B cell (primary cell): Measurements from ENCODE around the gene XPO6. TPM values are rescaled to one million over a fixed set of nuclear protein-coding genes. Genes with fewer than 3 reads are reported as not detected.

Experiments
- ATAC-seq: fragments of 200-7000 bp; cut with Tn5 transposase; one replicate; pipeline ENCODE4 v1.10.0; 2021; ENCODE audit warnings: low read depth, mild to moderate bottlenecking, moderate number of reproducible peaks, moderate library complexity
- CTCF ChIA-PET: fragments of 350-600 bp; sonication (Branson Sonifier 250); formaldehyde crosslinking; loops from one replicate; lab custom pipeline; 2021; ENCODE audit warnings: antibody characterized with exemption, inconsistent platforms; lab: Charles Lee
- POLR2A ChIA-PET: fragments of 350-600 bp; sonication (Branson Sonifier 250); formaldehyde crosslinking; loops from one replicate; lab custom pipeline; 2021; ENCODE audit warnings: antibody characterized with exemption; lab: Charles Lee
- DNase-seq: peaks from one replicate; pipeline ENCODE4 v3.0.0; 2013
- H2AFZ ChIP-seq: 2 replicates; pipeline ENCODE4 v1.6.1; 2012; ENCODE audit warnings: mild to moderate bottlenecking, low read depth, low read length; ENCODE audit not compliant: insufficient read depth, poor library complexity, severe bottlenecking
- H3K27ac ChIP-seq, 2 donors: 1 replicate in 1 of 2; 2 replicates in 1 of 2; pipeline ENCODE4 v1.5.1; 2012 to 2013; ENCODE audit warnings: low read length in 2 of 2, mild to moderate bottlenecking in 2 of 2, moderate library complexity in 1 of 2
- H3K27me3 ChIP-seq, 4 experiments: fragments of 200-600 bp in 1 of 4; sonication (generic) in 1 of 4; replicated peaks in 1 of 4; 1 replicate in 2 of 4; 2 replicates in 2 of 4; pipeline versions ENCODE4 v1.6.1 to v1.7.0; 2013 to 2016; ENCODE audit warnings: low read length in 3 of 4, mild to moderate bottlenecking in 2 of 4, mixed read lengths in 1 of 4, moderate library complexity in 1 of 4; ENCODE audit not compliant: insufficient read depth in 4 of 4, control insufficient read depth in 3 of 4; ENCODE audit errors: control extremely low read depth in 1 of 4
- H3K36me3 ChIP-seq, 2 experiments: replicated peaks in 1 of 2; 1 replicate in 1 of 2; 2 replicates in 1 of 2; pipeline versions ENCODE4 v1.6.1 to v1.7.1; 2013; ENCODE audit warnings: low read length in 1 of 2; ENCODE audit not compliant: insufficient read depth in 2 of 2, control insufficient read depth in 1 of 2; ENCODE audit errors: control extremely low read depth in 1 of 2, extremely low read depth in 1 of 2
- H3K4me1 ChIP-seq, 2 donors: fragments of 200-600 bp in 1 of 2; sonication (generic) in 1 of 2; 1 replicate in 1 of 2; 2 replicates in 1 of 2; pipeline versions ENCODE4 v1.5.1 to v1.6.1; 2013 to 2017; ENCODE audit warnings: low read length in 2 of 2; ENCODE audit not compliant: control insufficient read depth in 2 of 2, insufficient read depth in 2 of 2
- H3K4me2 ChIP-seq: replicated peaks from 2 replicates; pipeline ENCODE3; 2012; ENCODE audit warnings: mild to moderate bottlenecking, low read depth, low read length; ENCODE audit not compliant: poor library complexity, severe bottlenecking
- H3K4me3 ChIP-seq, 5 experiments: fragments of 200-600 bp in 1 of 5; sonication (generic) in 1 of 5; 1 replicate in 3 of 5; 2 replicates in 2 of 5; pipeline versions ENCODE4 v1.5.1 to v1.7.0; 2011 to 2016; ENCODE audit warnings: low read length in 4 of 5, mild to moderate bottlenecking in 4 of 5, low read depth in 2 of 5, control low read depth in 1 of 5, moderate library complexity in 1 of 5; ENCODE audit not compliant: insufficient read depth in 1 of 5; ENCODE audit errors: control extremely low read depth in 1 of 5, extremely low read depth in 1 of 5
- H3K79me2 ChIP-seq: fragments of 200-600 bp; sonication (generic); one replicate; pipeline ENCODE4 v1.6.0; 2016; ENCODE audit warnings: low read length; ENCODE audit not compliant: control insufficient read depth, insufficient read depth
- H3K9ac ChIP-seq: fragments of 200-600 bp; sonication (generic); 2 replicates; pipeline ENCODE4 v1.6.1; 2017; ENCODE audit warnings: mild to moderate bottlenecking, low read length, moderate library complexity
- H3K9me3 ChIP-seq, 3 donors: one replicate each; pipeline versions ENCODE4 v1.6.1 to v1.7.1; 2013; ENCODE audit warnings: low read length in 2 of 3; ENCODE audit not compliant: control insufficient read depth in 2 of 3, insufficient read depth in 1 of 3; ENCODE audit errors: control extremely low read depth in 1 of 3
- H4K20me1 ChIP-seq: 2 replicates; pipeline ENCODE4 v1.6.0; 2012; ENCODE audit warnings: mild to moderate bottlenecking, low read length; ENCODE audit not compliant: insufficient read depth, control insufficient read depth, poor library complexity, severe bottlenecking
- H3K27ac Mint-ChIP-seq: one replicate; pipeline ENCODE4 v1.8.0; 2021; ENCODE audit warnings: mixed read lengths
- H3K27me3 Mint-ChIP-seq: one replicate; pipeline ENCODE4 v1.8.0; 2021; ENCODE audit warnings: mixed read lengths
- H3K4me1 Mint-ChIP-seq: one replicate; pipeline ENCODE4 v1.8.0; 2021; ENCODE audit warnings: mixed read lengths
- H3K4me3 Mint-ChIP-seq: one replicate; pipeline ENCODE4 v1.8.0; 2021; ENCODE audit warnings: mixed read lengths
- H3K9me3 Mint-ChIP-seq: one replicate; pipeline ENCODE4 v1.8.0; 2022; ENCODE audit warnings: mixed read lengths; ENCODE audit not compliant: insufficient read depth
- EZH2 ChIP-seq: IDR thresholded peaks from 2 replicates; pipeline ENCODE4 v1.6.1; 2012; ENCODE audit warnings: borderline replicate concordance, low read depth, mild to moderate bottlenecking, moderate library complexity, low read length; ENCODE audit not compliant: insufficient read depth, poor library complexity, severe bottlenecking
- WGBS: methylation state at CpG from one replicate; pipeline ENCODE4 v1.1.5; 2013; ENCODE audit warnings: missing lambda C conversion rate; ENCODE audit not compliant: insufficient coverage; 5-methylcytosine and 5-hydroxymethylcytosine counted together
- intact Hi-C: fragments of 100-400 bp; cut with micrococcal nuclease; formaldehyde crosslinking; loops from one replicate; pipeline ENCODE4 v1.10.0; 2022
- polyA plus RNA-seq: library from polyadenylated mRNA; depleted of rRNA; stranded (reverse); fragments of >200 nt; gene quantifications from 2 replicates; pipeline ENCODE4 v1.2.3, GENCODE V29; 2012
- total RNA-seq, 2 donors: library from RNA; stranded (reverse); fragments of 120-200 nt in 1 of 2; gene quantifications; 1 replicate in 1 of 2; 2 replicates in 1 of 2; pipeline versions ENCODE4 v1.2.3 to v1.2.4, GENCODE V29; 2013 to 2022
- TF ChIP-seq, protein P1 (sequence below): fragments of 200-600 bp; IDR thresholded peaks from one replicate; pipeline ENCODE4 v1.8.0; 2022; ENCODE audit warnings: antibody characterized with exemption, mild to moderate bottlenecking

Gene XPO6
- total and polyA plus RNA-seq, 2 donors (not counting 1 experiment from before 2014, with no cell fraction given): 259 to 303 TPM

DNA sequence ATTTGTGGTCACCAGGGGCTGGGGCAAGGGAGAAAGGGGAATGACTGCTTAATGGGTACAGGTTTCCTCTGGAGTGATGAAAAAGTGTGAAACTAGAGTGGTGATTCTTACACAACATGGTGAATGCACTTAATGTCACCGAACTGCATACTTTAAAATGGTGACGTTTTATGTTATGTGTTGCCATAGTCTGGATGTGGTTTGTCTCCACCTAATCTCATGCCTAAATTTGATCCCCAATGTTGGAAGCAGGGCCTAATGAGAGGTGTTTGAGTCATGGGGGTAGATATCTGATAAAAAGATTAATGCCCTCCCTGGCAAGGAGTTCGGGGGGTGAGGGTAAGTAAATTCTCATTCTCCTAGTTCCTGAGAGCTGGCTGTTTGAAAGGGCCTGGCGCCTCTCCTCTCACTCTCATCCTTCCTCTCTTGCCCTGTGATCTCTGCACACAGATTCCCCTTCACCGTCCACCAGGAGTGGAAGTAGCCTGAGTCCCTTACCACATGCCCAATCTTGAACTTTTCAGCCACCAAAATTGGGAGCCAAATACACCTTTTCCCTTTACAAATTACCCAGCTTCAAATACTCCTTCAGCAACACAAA is 15.3 kb downstream of the XPO6 start:
- WGBS: 92% methylated on average over 2 of the region's 5 CpGs

DNA sequence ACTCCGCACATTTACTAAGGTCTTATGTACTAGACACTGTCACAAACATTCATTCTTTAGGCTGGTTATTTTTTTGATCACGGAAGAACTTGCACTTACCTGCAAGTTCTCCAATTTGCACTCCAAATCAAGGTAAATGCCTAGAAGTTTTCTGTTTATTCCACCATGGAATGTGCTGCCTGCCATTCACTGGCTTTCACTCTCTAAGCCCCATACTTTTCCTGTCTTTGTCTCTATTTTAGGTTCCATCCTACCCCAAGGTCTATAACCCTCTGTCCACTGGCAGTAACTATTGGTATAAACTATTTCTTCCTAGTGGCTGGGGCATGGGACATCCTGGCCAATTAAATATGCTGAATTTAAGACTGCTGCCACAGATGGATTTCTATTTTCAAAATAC is 15.9 kb downstream of the XPO6 start:
- WGBS: 97% methylated on average over 2 of the region's 2 CpGs
- Mint-ChIP-seq H3K27ac (peak overlapping the region; percentile 92), H3K27me3 (no peaks in the 10 kb centered on the region), H3K4me1 (peaks cover 65% of the 10 kb centered on the region), H3K4me3 (no peak overlapping the region), H3K9me3 (no peaks in the 10 kb centered on the region)
- Histone ChIP-seq H2AFZ (no peak overlapping the region), H3K36me3 (peaks cover 1 to 20% of the 10 kb centered on the region in 2 experiments), H3K4me1 (peaks cover 48 to 57% of the 10 kb centered on the region in 2 donors), H3K27ac (peak overlapping the region in 1 of 2 donors; percentile 92), H3K9ac (no peak overlapping the region), H3K4me3 (no peak overlapping the region), H3K27me3 (no peaks in the 10 kb centered on the region), H4K20me1 (peaks cover 18% of the 10 kb centered on the region), H3K9me3 (no peaks in the 10 kb centered on the region), H3K4me2 (no peak overlapping the region), H3K79me2 (peaks cover 90% of the 10 kb centered on the region)
- TF ChIP-seq, protein P1, sequence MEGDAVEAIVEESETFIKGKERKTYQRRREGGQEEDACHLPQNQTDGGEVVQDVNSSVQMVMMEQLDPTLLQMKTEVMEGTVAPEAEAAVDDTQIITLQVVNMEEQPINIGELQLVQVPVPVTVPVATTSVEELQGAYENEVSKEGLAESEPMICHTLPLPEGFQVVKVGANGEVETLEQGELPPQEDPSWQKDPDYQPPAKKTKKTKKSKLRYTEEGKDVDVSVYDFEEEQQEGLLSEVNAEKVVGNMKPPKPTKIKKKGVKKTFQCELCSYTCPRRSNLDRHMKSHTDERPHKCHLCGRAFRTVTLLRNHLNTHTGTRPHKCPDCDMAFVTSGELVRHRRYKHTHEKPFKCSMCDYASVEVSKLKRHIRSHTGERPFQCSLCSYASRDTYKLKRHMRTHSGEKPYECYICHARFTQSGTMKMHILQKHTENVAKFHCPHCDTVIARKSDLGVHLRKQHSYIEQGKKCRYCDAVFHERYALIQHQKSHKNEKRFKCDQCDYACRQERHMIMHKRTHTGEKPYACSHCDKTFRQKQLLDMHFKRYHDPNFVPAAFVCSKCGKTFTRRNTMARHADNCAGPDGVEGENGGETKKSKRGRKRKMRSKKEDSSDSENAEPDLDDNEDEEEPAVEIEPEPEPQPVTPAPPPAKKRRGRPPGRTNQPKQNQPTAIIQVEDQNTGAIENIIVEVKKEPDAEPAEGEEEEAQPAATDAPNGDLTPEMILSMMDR: no peak
- TF ChIP-seq EZH2: no peak
- POLR2A ChIA-PET: no interaction called here
- intact Hi-C loops: loop anchor here (5.0 kb wide), 1 partner anchor 34 kb away; no protein-coding TSS in a partner anchor
- DNase-seq: no peak
- no peak for ATAC-seq
- CTCF ChIA-PET: interaction anchor here (1.0 to 2.4 kb wide), 2 partner anchors 14 to 54 kb away, joined by 3 to 20 read pairs; no protein-coding TSS in a partner anchor

More for the DNA sequence above, 15.3 kb downstream of the XPO6 start:
- no peak for TF ChIP-seq EZH2
- TF ChIP-seq, protein P1: no peak
- POLR2A ChIA-PET: interaction anchor here (1.4 kb wide), 1 partner anchor 14 kb away, joined by 3 read pairs; no protein-coding TSS in a partner anchor
- H4K20me1 ChIP-seq: peaks cover 24% of the 10 kb centered on the region
- no peaks in the 10 kb centered on the region for H3K9me3 Mint-ChIP-seq
- intact Hi-C loops: loop anchor here (5.0 kb wide), 1 partner anchor 34 kb away; no protein-coding TSS in a partner anchor
- DNase-seq (no peak), ATAC-seq (no peak)
- H3K27me3 ChIP-seq: no peaks in the 10 kb centered on the region
- H3K4me1 ChIP-seq: peaks cover 48 to 57% of the 10 kb centered on the region in 2 donors
- H3K79me2 ChIP-seq: peaks cover 90% of the 10 kb centered on the region
- H3K4me2 ChIP-seq: no peak overlapping the region
- no peak overlapping the region for H2AFZ ChIP-seq
- H3K9me3 ChIP-seq: no peaks in the 10 kb centered on the region
- CTCF ChIA-PET: no interaction called here
- no peak overlapping the region for H3K4me3 Mint-ChIP-seq
- H3K4me1 Mint-ChIP-seq: peaks cover 66% of the 10 kb centered on the region
- H3K27ac ChIP-seq: peak overlapping the region; percentile 21 to 92
- H3K27ac Mint-ChIP-seq: peak overlapping the region; percentile 73
- H3K36me3 ChIP-seq: peaks cover 1 to 26% of the 10 kb centered on the region in 2 experiments
- H3K4me3 ChIP-seq: no peak overlapping the region
- no peak overlapping the region for H3K9ac ChIP-seq
- H3K27me3 Mint-ChIP-seq: no peaks in the 10 kb centered on the region
